IMR-90 (cell line): ENCODE measurements around the gene GALNT16. TPM values are rescaled to one million over a fixed set of nuclear protein-coding genes. Genes with fewer than 3 reads are reported as not detected.
"Not testable (repeated sequence)": the region's sequence is repeated elsewhere in the genome, so short reads cannot be mapped to it uniquely, and the experiment has no call there.

Experiments used
- ATAC-seq: fragments of 200-7000 bp; cut with Tn5 transposase; 2 replicates; pipeline ENCODE4 v1.9.1; 2020; ENCODE audit warnings: low read depth, mild to moderate bottlenecking, moderate library complexity
- BruUV-seq: library from RNA; stranded (reverse); fragments of 400-500 nt; replicated peaks from 2 replicates; lab custom pipeline; 2021; lab: Mats Ljungman, UMichigan
- CTCF ChIA-PET: fragments of 300-600 bp; formaldehyde crosslinking; extraction: SDS; loops from one replicate; lab custom pipeline; 2021; ENCODE audit warnings: antibody characterized with exemption; lab: Yijun Ruan, JAX
- POLR2A ChIA-PET: fragments of 300-600 bp; sonication (Branson Sonifier 250); formaldehyde crosslinking; loops from one replicate; lab custom pipeline; 2022; ENCODE audit warnings: antibody characterized with exemption; ENCODE audit not compliant: unreplicated experiment; lab: Charles Lee
- DNase-seq: peaks from one replicate; pipeline ENCODE4 v3.0.0; 2013
- H2AFZ ChIP-seq: replicated peaks from 2 replicates; pipeline ENCODE3; 2013; ENCODE audit warnings: low read length, mild to moderate bottlenecking; ENCODE audit not compliant: poor library complexity
- H2AK5ac ChIP-seq: 2 replicates; pipeline ENCODE4 v1.6.1; 2013; ENCODE audit warnings: low read depth, low read length, inconsistent platforms
- H2AK9ac ChIP-seq: replicated peaks from 2 replicates; pipeline ENCODE3; 2013; ENCODE audit warnings: mild to moderate bottlenecking, low read depth, low read length, moderate library complexity; ENCODE audit not compliant: poor library complexity
- H2BK120ac ChIP-seq: 2 replicates; pipeline ENCODE4 v1.6.1; 2013; ENCODE audit warnings: low read depth, low read length, inconsistent platforms
- H2BK15ac ChIP-seq: 3 replicates; pipeline ENCODE4 v1.6.1; 2013; ENCODE audit warnings: low read depth, low read length, inconsistent platforms
- H2BK20ac ChIP-seq: 2 replicates; pipeline ENCODE4 v1.6.1; 2013; ENCODE audit warnings: low read depth, mild to moderate bottlenecking, inconsistent platforms, low read length, moderate library complexity
- H2BK5ac ChIP-seq: 2 replicates; pipeline ENCODE4 v1.6.1; 2013; ENCODE audit warnings: mild to moderate bottlenecking, low read depth, low read length, inconsistent platforms; ENCODE audit not compliant: poor library complexity, severe bottlenecking
- H3K14ac ChIP-seq: replicated peaks from 2 replicates; pipeline ENCODE4 v1.6.1; 2013; ENCODE audit warnings: low read depth, low read length, inconsistent platforms
- H3K18ac ChIP-seq: 2 replicates; pipeline ENCODE4 v1.6.1; 2013; ENCODE audit warnings: low read depth, low read length, control low read depth
- H3K23ac ChIP-seq: 2 replicates; pipeline ENCODE4 v1.6.1; 2013; ENCODE audit warnings: low read depth, low read length, inconsistent platforms
- H3K27ac ChIP-seq: 2 replicates; pipeline ENCODE4 v1.5.1; 2013; ENCODE audit warnings: mild to moderate bottlenecking, control low read depth, low read length; ENCODE audit not compliant: insufficient read depth
- H3K27me3 ChIP-seq: 2 replicates; pipeline ENCODE4 v1.6.1; 2013; ENCODE audit warnings: low read length; ENCODE audit not compliant: control insufficient read depth, insufficient read depth
- H3K36me3 ChIP-seq: 2 replicates; pipeline ENCODE4 v1.6.1; 2013; ENCODE audit warnings: low read length, mixed read lengths; ENCODE audit not compliant: control insufficient read depth, insufficient read depth
- H3K4ac ChIP-seq: 2 replicates; pipeline ENCODE4 v1.6.1; 2013; ENCODE audit warnings: low read depth, low read length, inconsistent platforms
- H3K4me1 ChIP-seq: 2 replicates; pipeline ENCODE4 v1.6.1; 2013; ENCODE audit warnings: low read length, mixed read lengths; ENCODE audit not compliant: control insufficient read depth, insufficient read depth
- H3K4me2 ChIP-seq: 2 replicates; pipeline ENCODE4 v1.6.1; 2013; ENCODE audit warnings: low read depth, mild to moderate bottlenecking, control low read depth, low read length, moderate library complexity
- H3K4me3 ChIP-seq: 2 replicates; pipeline ENCODE4 v1.5.1; 2013; ENCODE audit warnings: low read depth, mild to moderate bottlenecking, control low read depth, low read length, moderate library complexity; ENCODE audit not compliant: insufficient read depth
- H3K56ac ChIP-seq: 2 replicates; pipeline ENCODE4 v1.6.1; 2013; ENCODE audit warnings: low read length, inconsistent platforms; ENCODE audit not compliant: insufficient read depth; ENCODE audit errors: extremely low read depth
- H3K79me1 ChIP-seq, 2 experiments: 2 replicates each; pipeline ENCODE4 v1.6.1; 2013; ENCODE audit warnings: low read length in 2 of 2, inconsistent platforms in 1 of 2, low read depth in 1 of 2
- H3K9ac ChIP-seq: 2 replicates; pipeline ENCODE4 v1.6.1; 2013; ENCODE audit warnings: low read depth, low read length, control low read depth
- H3K9me1 ChIP-seq: 2 replicates; pipeline ENCODE4 v1.6.1; 2013; ENCODE audit warnings: low read length, inconsistent platforms; ENCODE audit not compliant: insufficient read depth
- H3K9me3 ChIP-seq: 2 replicates; pipeline ENCODE4 v1.6.1; 2013; ENCODE audit warnings: low read length; ENCODE audit not compliant: control insufficient read depth, insufficient read depth
- H4K20me1 ChIP-seq: 2 replicates; pipeline ENCODE4 v1.6.1; 2013; ENCODE audit warnings: low read length, inconsistent platforms; ENCODE audit not compliant: insufficient read depth
- H4K5ac ChIP-seq: 2 replicates; pipeline ENCODE4 v1.6.1; 2013; ENCODE audit warnings: mild to moderate bottlenecking, low read depth, low read length, control low read depth
- H4K8ac ChIP-seq, 2 experiments: 2 replicates each; pipeline ENCODE4 v1.6.1; 2013; ENCODE audit warnings: low read depth in 2 of 2, low read length in 2 of 2, control low read depth in 1 of 2, inconsistent platforms in 1 of 2
- H4K91ac ChIP-seq: 2 replicates; pipeline ENCODE4 v1.6.1; 2013; ENCODE audit warnings: low read depth, low read length, inconsistent platforms; ENCODE audit not compliant: insufficient read depth
- CEBPB ChIP-seq: IDR thresholded peaks from 2 replicates; pipeline ENCODE4 v1.6.1; 2012; ENCODE audit warnings: low read depth, low read length, improper control_type of control experiment
- WGBS, 2 experiments: methylation state at CpG; one replicate each; pipeline versions ENCODE4 v1.1.5 to v1.1.7; 2013; ENCODE audit warnings: missing lambda C conversion rate in 2 of 2; ENCODE audit not compliant: insufficient read length in 1 of 2; ENCODE audit errors: extremely low coverage in 2 of 2; 5-methylcytosine and 5-hydroxymethylcytosine counted together
- dilution Hi-C: fragments of 300-500 bp; cut with HindIII; formaldehyde crosslinking; loops from one replicate; pipeline ENCODE4 v1.14.3; 2018; ENCODE audit warnings: low sequenced_read_pairs; ENCODE audit not compliant: unreplicated experiment
- in situ Hi-C: fragments of 300-500 bp; cut with MboI; formaldehyde crosslinking; loops from 3 replicates; pipeline ENCODE4 v1.14.3; 2019; ENCODE audit warnings: low sequenced_read_pairs, inconsistent platforms, mixed read lengths
- intact Hi-C: fragments of 100-400 bp; cut with micrococcal nuclease; formaldehyde crosslinking; loops from 2 replicates; pipeline ENCODE4 v1.10.0; 2022
- polyA plus RNA-seq, 3 experiments: library from polyadenylated mRNA; depleted of rRNA; stranded (reverse); fragments of >200 nt; gene quantifications; 2 replicates each; pipeline ENCODE4 v1.2.3, GENCODE V29; 2012; ENCODE audit warnings: low replicate concordance in 1 of 3
- total RNA-seq: library from RNA; depleted of rRNA; stranded (reverse); fragments of >200 nt; gene quantifications from 2 replicates; pipeline ENCODE4 v1.2.3, GENCODE V29; 2012

GALNT16 gene
- total and polyA plus RNA-seq, 2 of the 4 experiments (the other 2 are of a cell fraction), result 0.36 to 1.5 TPM

GRCh38 chr14:69391400-69391799 lies 131.4 kb downstream of the GALNT16 start:
- ATAC-seq, H3K4me3 ChIP-seq, H2BK20ac ChIP-seq, dilution Hi-C loops, H2BK15ac ChIP-seq, H3K56ac ChIP-seq, CTCF ChIA-PET, H2BK120ac ChIP-seq, H3K9me3 ChIP-seq, H3K4ac ChIP-seq, H2AK9ac ChIP-seq, H3K9me1 ChIP-seq, POLR2A ChIA-PET, H3K23ac ChIP-seq, H2AFZ ChIP-seq, H3K27ac ChIP-seq, H3K9ac ChIP-seq, H3K14ac ChIP-seq, H2AK5ac ChIP-seq, H3K27me3 ChIP-seq, H2BK5ac ChIP-seq, H3K4me2 ChIP-seq, in situ Hi-C loops, H4K8ac ChIP-seq, BruUV-seq, H3K4me1 ChIP-seq, intact Hi-C loops, H4K5ac ChIP-seq, H3K18ac ChIP-seq, H4K91ac ChIP-seq: not testable (repeated sequence)
- no CpG with 5 or more reads among the region's 8 CpGs for WGBS, 2 experiments
- Histone ChIP-seq H3K79me1 (peaks cover 24 to 60% of the 10 kb centered on the region in 2 experiments), H3K36me3 (peaks cover 43% of the 10 kb centered on the region), H4K20me1 (peaks cover 44% of the 10 kb centered on the region)
- peak; percentile 18; the same call in 1 of the 2 replicates for TF ChIP-seq CEBPB
- DNase-seq, result peak; percentile 42
